Measurements from ENCODE around the gene CHST14.
A peak's percentile ranks its signal among the peaks of the same experiment; 100 is the strongest.

CHST14 gene

DNA sequence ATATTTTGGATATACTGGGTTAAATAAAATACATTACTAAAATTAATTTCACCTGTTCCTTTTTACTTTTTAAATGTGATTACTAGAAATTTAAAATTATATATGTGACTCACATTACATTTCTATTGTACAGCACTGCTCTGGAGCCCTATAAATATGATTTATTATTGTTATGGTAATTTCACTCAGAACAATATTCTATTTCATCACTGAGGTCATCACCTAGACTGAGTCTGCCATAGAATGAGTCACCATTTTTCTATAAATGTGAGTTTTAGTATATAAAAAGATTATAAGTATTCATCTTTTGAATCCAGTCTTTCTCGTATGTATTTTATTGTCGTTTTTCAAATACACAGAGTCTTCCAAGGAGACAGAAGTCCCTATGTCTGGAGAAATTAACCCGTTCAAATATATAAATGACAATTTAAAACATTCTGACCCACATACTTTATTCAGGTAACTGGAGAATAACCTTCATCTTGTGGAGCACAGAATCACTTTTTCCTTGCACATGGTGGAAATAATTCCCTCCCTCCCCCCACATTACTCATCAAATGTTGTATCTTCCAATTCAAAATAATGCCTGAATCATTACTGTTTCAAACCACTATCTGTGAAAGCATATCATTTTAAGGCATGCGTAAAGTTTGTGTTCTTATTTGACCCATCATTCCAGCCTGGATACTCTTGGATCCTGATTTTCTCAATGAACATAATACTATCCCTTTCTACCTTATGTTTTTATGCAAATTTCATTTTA is 30.0 kb downstream of the CHST14 start:
- CTCF ChIA-PET = interaction anchor here (1.2 kb wide), 2 partner anchors 12 to 282 kb away, joined by 3 to 5 read pairs; no protein-coding TSS in a partner anchor
- Mint-ChIP-seq H3K27me3 (peaks cover 54% of the 10 kb centered on the region), H3K9me3 (no peaks in the 10 kb centered on the region), H3K27ac (no peak overlapping the region), H3K36me3 (no peaks in the 10 kb centered on the region), H3K4me1 (no peaks in the 10 kb centered on the region), H3K4me3 (no peak overlapping the region)
- no peak for DNase-seq

DNA sequence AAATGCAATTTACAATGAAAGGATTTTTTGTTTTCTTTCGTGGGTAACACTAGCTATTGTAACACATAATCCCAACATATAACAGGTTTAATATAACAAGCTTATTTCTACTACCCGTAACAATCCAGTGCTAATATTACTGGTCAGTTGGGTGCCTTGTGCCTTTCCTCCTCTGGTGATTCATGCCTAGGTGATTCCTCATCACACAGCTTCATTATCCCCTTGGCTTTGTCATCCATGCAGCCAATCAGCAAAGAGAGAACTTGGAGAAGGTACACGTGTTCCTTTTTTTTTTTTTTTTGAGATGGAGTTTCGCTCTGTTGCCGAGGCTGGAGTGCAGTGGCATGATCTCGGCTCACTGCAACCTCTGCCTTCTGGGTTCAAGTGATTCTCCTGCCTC is 30.7 kb downstream of the CHST14 start:
- peaks cover 60% of the 10 kb centered on the region for H3K27me3 Mint-ChIP-seq
- no peak for DNase-seq
- H3K9me3 Mint-ChIP-seq = no peaks in the 10 kb centered on the region
- H3K4me1 Mint-ChIP-seq = peaks cover 1% of the 10 kb centered on the region
- H3K4me3 Mint-ChIP-seq = no peak overlapping the region
- no peak overlapping the region for H3K27ac Mint-ChIP-seq
- CTCF ChIA-PET = interaction anchor here (1.2 kb wide), 1 partner anchor 11 kb away, joined by 5 read pairs; no protein-coding TSS in a partner anchor
- no peaks in the 10 kb centered on the region for H3K36me3 Mint-ChIP-seq

DNA sequence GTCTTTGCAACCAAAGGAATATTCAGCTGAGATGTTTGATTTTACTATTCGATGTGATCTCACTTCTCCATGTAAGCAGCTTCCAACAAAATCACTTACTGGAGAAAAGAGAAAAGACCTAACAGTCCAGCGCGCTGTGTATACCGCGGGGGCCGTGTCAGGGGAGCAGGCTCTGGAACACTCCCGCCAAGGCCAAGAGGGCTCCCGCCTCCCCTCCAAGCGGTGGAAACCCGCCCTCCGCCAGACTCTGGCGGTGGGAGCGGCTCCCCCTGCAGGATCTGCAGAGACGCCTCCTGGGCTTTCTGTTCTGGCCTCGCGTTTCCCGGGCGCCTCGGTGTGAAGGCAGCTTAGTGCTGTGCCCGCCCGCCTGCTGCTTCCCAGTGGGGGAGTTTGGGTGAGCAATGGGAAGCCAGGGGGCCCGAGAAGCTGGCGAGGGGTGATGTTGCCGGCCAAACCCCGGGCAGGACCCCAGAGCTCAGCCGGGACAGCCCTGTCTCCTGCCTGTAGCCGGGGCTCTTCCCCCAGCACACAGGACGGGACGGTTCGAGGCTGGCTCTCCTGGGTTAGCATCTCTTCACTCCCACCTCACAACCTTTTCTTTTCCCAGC is 36.3 kb downstream of the CHST14 start:
- DNase-seq = peak; percentile 78
- Mint-ChIP-seq H3K36me3 (no peaks in the 10 kb centered on the region), H3K27me3 (peaks cover 78% of the 10 kb centered on the region), H3K27ac (no peak overlapping the region), H3K9me3 (no peaks in the 10 kb centered on the region), H3K4me3 (peak overlapping the region; percentile 21), H3K4me1 (peaks cover 23% of the 10 kb centered on the region)
- CTCF ChIA-PET = interaction anchor here (0.6 to 2.2 kb wide), 18 partner anchors 14 to 166 kb away, joined by 3 to 12 read pairs (median 3); partner anchors contain the start of gene BAHD1

DNA sequence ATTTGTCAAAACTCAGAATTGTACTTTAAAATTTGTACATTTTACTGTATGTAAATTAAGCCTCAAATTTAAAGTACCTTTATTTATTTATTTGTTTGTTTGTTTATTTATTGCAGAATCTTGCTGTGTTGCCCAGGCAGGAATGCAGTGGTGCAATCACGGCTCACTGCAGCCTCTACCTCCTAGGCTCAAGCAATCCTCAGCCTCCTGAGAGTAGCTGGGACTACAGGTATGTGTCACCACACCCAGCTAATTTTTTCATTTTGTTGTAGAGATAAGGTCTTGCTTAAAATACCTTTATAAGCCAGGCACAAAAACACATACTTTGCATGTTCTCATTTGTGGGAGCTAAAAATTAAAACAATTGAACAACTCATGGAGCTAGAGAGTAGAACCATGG is 37.4 kb downstream of the CHST14 start:
- H3K36me3 Mint-ChIP-seq = no peaks in the 10 kb centered on the region
- CTCF ChIA-PET = interaction anchor here (0.6 to 2.2 kb wide), 6 partner anchors 34 to 285 kb away, joined by 3 to 12 read pairs (median 4); no protein-coding TSS in a partner anchor
- no peaks in the 10 kb centered on the region for H3K9me3 Mint-ChIP-seq
- no peak overlapping the region for H3K4me3 Mint-ChIP-seq
- H3K27me3 Mint-ChIP-seq = peaks cover 82% of the 10 kb centered on the region
- no peak overlapping the region for H3K27ac Mint-ChIP-seq
- DNase-seq = no peak
- H3K4me1 Mint-ChIP-seq = peaks cover 28% of the 10 kb centered on the region

DNA sequence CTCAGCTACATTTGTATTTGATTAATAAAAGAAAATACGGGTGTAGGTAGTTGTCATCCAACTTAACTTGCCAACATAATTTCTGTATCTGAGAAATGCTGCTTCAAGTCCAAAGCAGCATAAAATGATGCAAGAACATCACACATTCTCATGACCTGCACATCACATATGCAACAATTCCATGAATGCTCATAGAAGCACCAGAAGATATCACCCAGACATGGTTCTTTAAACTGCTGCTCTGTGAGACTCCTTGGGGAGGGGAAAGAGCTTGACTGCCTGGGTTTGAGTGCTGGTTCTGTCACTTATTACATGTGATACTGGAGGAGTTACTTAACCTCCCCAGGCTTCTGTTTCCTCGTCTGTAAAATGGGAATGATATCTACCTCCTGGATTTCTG is 39.4 kb downstream of the CHST14 start:
- CTCF ChIA-PET = no interaction called here
- H3K4me1 Mint-ChIP-seq = peaks cover 28% of the 10 kb centered on the region
- H3K9me3 Mint-ChIP-seq = no peaks in the 10 kb centered on the region
- no peak overlapping the region for H3K4me3 Mint-ChIP-seq
- H3K27me3 Mint-ChIP-seq = peaks cover 92% of the 10 kb centered on the region
- no peaks in the 10 kb centered on the region for H3K36me3 Mint-ChIP-seq
- no peak overlapping the region for H3K27ac Mint-ChIP-seq
- DNase-seq = no peak

DNA sequence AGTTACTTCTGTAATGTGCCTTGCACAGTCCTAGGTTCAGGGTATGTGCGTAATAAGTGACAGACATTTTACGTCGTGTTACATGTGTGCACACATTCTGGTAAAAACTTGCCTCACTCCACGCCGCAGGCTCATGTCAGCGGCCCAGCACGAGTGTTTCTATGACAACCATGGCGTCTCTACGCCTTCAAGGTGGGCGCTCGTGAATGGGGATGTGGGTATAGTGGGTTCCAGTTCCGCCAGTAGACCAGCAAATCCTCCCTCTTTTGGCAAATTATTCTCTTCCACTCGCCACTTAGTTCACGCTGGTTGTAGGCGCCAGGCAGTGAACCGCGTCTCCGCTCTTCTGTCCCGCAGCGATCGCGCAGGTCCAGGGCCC is 40.3 kb downstream of the CHST14 start:
- Mint-ChIP-seq H3K27ac (no peak overlapping the region), H3K36me3 (no peaks in the 10 kb centered on the region), H3K27me3 (peaks cover 93% of the 10 kb centered on the region), H3K4me1 (peaks cover 28% of the 10 kb centered on the region), H3K4me3 (peak overlapping the region; percentile 58), H3K9me3 (no peaks in the 10 kb centered on the region)
- CTCF ChIA-PET = no interaction called here
- DNase-seq = peak; percentile 31

DNA sequence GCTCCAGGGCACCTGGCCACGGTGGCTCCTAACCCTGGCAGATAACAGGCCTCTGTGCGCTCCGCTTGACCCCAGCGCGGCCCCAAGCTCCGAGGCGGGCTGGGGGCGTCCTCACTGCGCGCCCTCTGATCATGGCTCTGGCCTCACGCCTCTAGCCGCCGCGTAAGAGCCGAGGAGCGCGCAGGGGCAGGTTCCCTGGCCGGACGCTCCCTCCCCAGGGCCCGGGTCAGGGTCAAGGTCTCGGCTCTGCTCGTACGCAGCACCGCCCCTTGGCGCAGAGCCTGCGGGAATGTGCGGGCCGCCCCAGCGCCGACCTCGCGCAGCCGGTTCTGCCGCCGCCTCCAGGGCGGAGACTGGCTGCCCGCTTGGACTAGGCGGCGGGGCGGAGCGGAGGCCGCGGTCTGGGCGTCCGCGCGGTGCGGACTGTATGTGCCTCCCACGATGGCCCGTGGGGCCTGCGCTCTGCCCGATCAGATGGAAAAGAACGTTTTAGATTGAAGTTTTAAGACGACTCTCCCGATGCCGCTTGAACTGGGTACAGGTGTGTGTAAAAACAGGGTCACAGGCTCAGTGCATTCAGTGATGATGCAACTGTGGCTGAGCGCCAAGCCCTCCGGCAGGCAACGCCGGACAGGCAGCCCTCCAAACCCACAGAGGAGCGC is 40.8 kb downstream of the CHST14 start:
- Mint-ChIP-seq H3K27me3 (peaks cover 90% of the 10 kb centered on the region), H3K36me3 (no peaks in the 10 kb centered on the region), H3K4me1 (peaks cover 25% of the 10 kb centered on the region), H3K4me3 (peak overlapping the region; percentile 58), H3K9me3 (no peaks in the 10 kb centered on the region), H3K27ac (no peak overlapping the region)
- peak; percentile 36 for DNase-seq
- CTCF ChIA-PET = no interaction called here

DNA sequence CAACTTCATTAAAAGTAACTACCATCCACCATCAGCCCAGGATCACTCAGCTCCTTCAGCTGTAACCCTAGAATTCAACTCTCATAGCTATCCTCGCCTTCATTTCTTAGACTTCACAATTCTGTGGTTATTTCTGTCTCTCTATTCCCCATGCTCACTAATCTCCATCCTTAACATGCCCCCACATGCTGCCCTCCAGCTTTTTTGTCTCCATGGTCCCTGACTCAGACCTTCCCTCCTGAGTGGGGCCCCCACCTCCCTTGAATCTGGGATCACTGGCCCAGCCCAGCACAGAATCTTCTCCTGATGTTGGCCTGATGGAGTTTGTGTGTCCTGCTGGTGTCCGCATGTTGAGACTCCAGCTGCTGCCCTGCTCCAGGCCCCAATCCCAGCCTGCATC is 41.7 kb downstream of the CHST14 start:
- H3K4me3 Mint-ChIP-seq = peak overlapping the region; percentile 28
- no peaks in the 10 kb centered on the region for H3K36me3 Mint-ChIP-seq
- H3K27me3 Mint-ChIP-seq = peaks cover 83% of the 10 kb centered on the region
- peaks cover 19% of the 10 kb centered on the region for H3K4me1 Mint-ChIP-seq
- CTCF ChIA-PET = interaction anchor here (1.2 kb wide), 1 partner anchor 11 kb away, joined by 5 read pairs; no protein-coding TSS in a partner anchor
- DNase-seq = no peak
- no peaks in the 10 kb centered on the region for H3K9me3 Mint-ChIP-seq
- no peak overlapping the region for H3K27ac Mint-ChIP-seq

DNA sequence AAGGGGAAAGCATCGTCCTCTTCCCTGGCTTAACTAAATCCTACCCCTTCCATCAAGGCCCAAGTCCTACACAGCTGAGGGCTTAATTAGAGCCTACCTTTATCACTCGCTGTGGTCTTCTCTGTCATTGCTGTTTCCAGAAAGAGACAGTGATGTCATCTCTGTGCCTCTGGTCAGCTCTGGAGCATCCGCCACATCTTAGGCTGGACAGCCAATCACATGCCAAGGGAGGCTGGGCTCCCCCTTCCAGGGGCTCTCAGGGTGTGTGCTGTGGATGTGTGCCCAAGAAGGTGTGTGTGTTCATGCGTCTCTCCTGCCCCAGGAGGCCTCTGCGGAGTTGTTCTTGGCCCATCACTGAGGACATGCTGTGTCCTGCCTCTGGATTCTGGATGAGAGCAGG is 42.8 kb downstream of the CHST14 start:
- Mint-ChIP-seq H3K4me3 (no peak overlapping the region), H3K27ac (no peak overlapping the region), H3K4me1 (peaks cover 13% of the 10 kb centered on the region), H3K27me3 (peaks cover 71% of the 10 kb centered on the region), H3K9me3 (no peaks in the 10 kb centered on the region), H3K36me3 (no peaks in the 10 kb centered on the region)
- no peak for DNase-seq
- CTCF ChIA-PET = no interaction called here

DNA sequence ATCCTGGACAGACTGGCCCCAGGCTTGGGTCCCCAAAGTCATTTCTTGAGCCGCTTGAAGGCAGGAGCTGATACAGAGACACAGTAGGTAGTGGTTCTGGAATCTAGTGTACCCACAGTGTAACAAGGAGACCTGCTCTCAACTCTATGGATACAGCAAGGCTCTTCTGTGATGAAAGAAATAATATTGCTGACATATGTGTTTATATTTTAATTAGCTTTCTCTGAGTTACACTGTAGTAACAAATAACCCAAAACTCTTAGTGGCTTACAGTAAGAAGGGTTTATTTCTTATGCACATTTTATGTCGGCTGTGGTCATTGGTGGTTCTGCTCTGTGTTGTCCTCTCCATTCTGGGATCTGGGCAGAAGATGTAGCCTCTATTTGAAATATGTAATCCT is 45.5 kb downstream of the CHST14 start:
- no peaks in the 10 kb centered on the region for H3K36me3 Mint-ChIP-seq
- CTCF ChIA-PET = no interaction called here

More for the DNA sequence above, 45.5 kb downstream of the CHST14 start:
- no peak overlapping the region for H3K27ac Mint-ChIP-seq
- peaks cover 14% of the 10 kb centered on the region for H3K4me1 Mint-ChIP-seq
- H3K9me3 Mint-ChIP-seq = no peaks in the 10 kb centered on the region
- no peak for DNase-seq
- no peak overlapping the region for H3K4me3 Mint-ChIP-seq
- H3K27me3 Mint-ChIP-seq = peaks cover 48% of the 10 kb centered on the region

All from activated naive CD4-positive, alpha-beta T cell treated with anti-CD3 and anti-CD28 coated beads, Interleukin-2, amount 10 ng/mL, durations not matched to agents 7 days and 5 days (primary cell).